Caco-2 (cell line): ENCODE results near the gene UBXN2A. TPM values are rescaled to one million over a fixed set of nuclear protein-coding genes. Genes with fewer than 3 reads are reported as not detected.

Experiments used
- BruUV-seq: library from RNA; stranded (reverse); fragments of 400-500 nt; replicated peaks from 2 replicates; lab custom pipeline; 2021; lab: Mats Ljungman, UMichigan
- CTCF ChIA-PET: fragments of 300-600 bp; sonication (Branson Sonifier 250); formaldehyde crosslinking; loops from one replicate; lab custom pipeline; 2022; ENCODE audit warnings: antibody characterized with exemption; lab: Charles Lee
- POLR2A ChIA-PET: fragments of 300-600 bp; sonication (Branson Sonifier 250); formaldehyde crosslinking; loops from one replicate; lab custom pipeline; 2022; ENCODE audit warnings: antibody characterized with exemption; lab: Charles Lee
- DNase-seq, 2 experiments: peaks; one replicate each; pipeline versions ENCODE4 v3.0.0 to v3.0.0-alpha.2; 2020 to 2022
- H3K27me3 ChIP-seq: replicated peaks from 2 replicates; pipeline ENCODE4 v1.6.0; 2011; ENCODE audit warnings: low read length; ENCODE audit not compliant: control insufficient read depth, insufficient read depth
- H3K36me3 ChIP-seq: 2 replicates; pipeline ENCODE4 v1.5.1; 2011; ENCODE audit warnings: low read length; ENCODE audit not compliant: control insufficient read depth, insufficient read depth
- H3K4me1 ChIP-seq: fragments of 250-450 bp; sonication (Bioruptor Pico); 2 replicates; pipeline ENCODE4 v1.5.1; 2020; ENCODE audit warnings: mild to moderate bottlenecking
- H3K4me3 ChIP-seq: 2 replicates; pipeline ENCODE4 v1.5.1; 2011; ENCODE audit warnings: low read depth, mild to moderate bottlenecking, control low read depth, low read length
- H3K9me3 ChIP-seq: fragments of 250-450 bp; sonication (Bioruptor Pico); 2 replicates; pipeline ENCODE4 v1.5.1; 2020; ENCODE audit warnings: mild to moderate bottlenecking, moderate library complexity
- H3K27ac Mint-ChIP-seq: one replicate; pipeline ENCODE4 v1.8.0; 2022; ENCODE audit warnings: mixed read lengths; ENCODE audit not compliant: unreplicated experiment
- H3K27me3 Mint-ChIP-seq: one replicate; pipeline ENCODE4 v1.8.0; 2022; ENCODE audit warnings: mixed read lengths; ENCODE audit not compliant: insufficient read depth, unreplicated experiment
- H3K36me3 Mint-ChIP-seq: one replicate; pipeline ENCODE4 v1.8.0; 2022; ENCODE audit warnings: mild to moderate bottlenecking, mixed read lengths; ENCODE audit not compliant: insufficient read depth, unreplicated experiment
- H3K4me1 Mint-ChIP-seq: one replicate; pipeline ENCODE4 v1.8.0; 2022; ENCODE audit warnings: low read depth, mixed read lengths; ENCODE audit not compliant: unreplicated experiment
- H3K4me3 Mint-ChIP-seq: one replicate; pipeline ENCODE4 v1.8.0; 2022; ENCODE audit warnings: mild to moderate bottlenecking, moderate library complexity, mixed read lengths; ENCODE audit not compliant: unreplicated experiment
- H3K9me3 Mint-ChIP-seq: one replicate; pipeline ENCODE4 v1.8.0; 2022; ENCODE audit warnings: mixed read lengths; ENCODE audit not compliant: unreplicated experiment
- CTCF ChIP-seq, 2 experiments: fragments of 200-600 bp in 1 of 2; IDR thresholded peaks; 1 replicate in 1 of 2; 2 replicates in 1 of 2; pipeline versions ENCODE4 v1.5.1 to v1.8.0; 2011 to 2022; ENCODE audit warnings: antibody characterized with exemption in 1 of 2, control low read depth in 1 of 2, inconsistent platforms in 1 of 2, low read depth in 1 of 2, low read length in 1 of 2, mild to moderate bottlenecking in 1 of 2, moderate library complexity in 1 of 2; ENCODE audit not compliant: insufficient read depth in 1 of 2, severe bottlenecking in 1 of 2, unreplicated experiment in 1 of 2
- intact Hi-C: fragments of 100-400 bp; cut with micrococcal nuclease; formaldehyde crosslinking; loops from one replicate; pipeline ENCODE4 v1.10.0; 2022; ENCODE audit not compliant: unreplicated experiment
- total RNA-seq: library from RNA; stranded (reverse); gene quantifications from 2 replicates; pipeline ENCODE4 v1.2.3, GENCODE V29; 2022

Gene UBXN2A
- total RNA-seq, 1 experiment from 2014 or later: 22.0 TPM

- H3K9me3 Mint-ChIP-seq: no peaks in the 10 kb centered on the region
- intact Hi-C loops: no loop called here
- ChIA-PET CTCF (interaction anchor here (0.6 kb wide), 1 partner anchor 37 kb away, joined by 4 read pairs; no protein-coding TSS in a partner anchor), POLR2A (no interaction called here)
- DNase-seq: no peak
- no peak overlapping the region for H3K4me3 Mint-ChIP-seq
- H3K27ac Mint-ChIP-seq: no peak overlapping the region
- Histone ChIP-seq H3K9me3 (no peaks in the 10 kb centered on the region), H3K27me3 (no peaks in the 10 kb centered on the region), H3K4me3 (no peak overlapping the region), H3K36me3 (no peaks in the 10 kb centered on the region), H3K4me1 (no peaks in the 10 kb centered on the region; the same call in 1 of the 2 replicates)
- no peaks in the 10 kb centered on the region for H3K36me3 Mint-ChIP-seq
- no peak for TF ChIP-seq CTCF (IDR thresholded peaks at IDR 0.05; ENCODE audit: insufficient read depth in 1 of 2, low read depth in 1 of 2, low read length in 1 of 2, severe bottlenecking in 1 of 2, unreplicated experiment in 1 of 2)
- H3K4me1 Mint-ChIP-seq: no peaks in the 10 kb centered on the region
- no TSS peak for BruUV-seq
- no peaks in the 10 kb centered on the region for H3K27me3 Mint-ChIP-seq
These were observed 112.7 kb downstream of the UBXN2A start for GRCh38 chr2:24052951-24053350.

Other genes starting within 250 kb of the UBXN2A start
- gene ATAD2B, start 13.3 kb upstream of the UBXN2A start, total RNA-seq: 28.9 and 32.1 TPM in 2 replicates
- 0.44 and 0.48 TPM in 2 replicates for gene MFSD2B, start 69.6 kb downstream of the UBXN2A start, total RNA-seq
- 10.4 and 13.0 TPM in 2 replicates for gene WDCP, start 106.9 kb downstream of the UBXN2A start, total RNA-seq
- 3.2 and 3.7 TPM in 2 replicates for gene FKBP1B, start 109.3 kb downstream of the UBXN2A start, total RNA-seq
- gene SF3B6, start 135.9 kb downstream of the UBXN2A start, total RNA-seq: 183 and 184 TPM in 2 replicates
- gene TP53I3, start 144.4 kb downstream of the UBXN2A start, total RNA-seq: 24.8 and 28.1 TPM in 2 replicates
- 1.3 and 1.4 TPM in 2 replicates for gene PFN4, start 182.9 kb downstream of the UBXN2A start, total RNA-seq
- gene FAM228B, start 183.0 kb downstream of the UBXN2A start, total RNA-seq: 6.7 and 7.9 TPM in 2 replicates
- not detected in 2 replicates for gene FAM228A, start 234.6 kb downstream of the UBXN2A start, total RNA-seq